Stimulated activated CD8-positive, alpha-beta memory T cell treated with anti-CD3 and anti-CD28 coated beads, Interleukin-12 subunit alpha, Interleukin-12 subunit beta, amount 100 ng/mL, for 24 hours (primary cell): ENCODE data around the gene OPRL1.

Experiments
- DNase-seq: peaks from one replicate; pipeline ENCODE4 v3.0.0-alpha.2; 2020; ENCODE audit errors: extremely low read depth

Gene OPRL1

GRCh38 chr20:64056889-64057627, 22.8 kb upstream of the OPRL1 start:
- DNase-seq = no peak

DNA sequence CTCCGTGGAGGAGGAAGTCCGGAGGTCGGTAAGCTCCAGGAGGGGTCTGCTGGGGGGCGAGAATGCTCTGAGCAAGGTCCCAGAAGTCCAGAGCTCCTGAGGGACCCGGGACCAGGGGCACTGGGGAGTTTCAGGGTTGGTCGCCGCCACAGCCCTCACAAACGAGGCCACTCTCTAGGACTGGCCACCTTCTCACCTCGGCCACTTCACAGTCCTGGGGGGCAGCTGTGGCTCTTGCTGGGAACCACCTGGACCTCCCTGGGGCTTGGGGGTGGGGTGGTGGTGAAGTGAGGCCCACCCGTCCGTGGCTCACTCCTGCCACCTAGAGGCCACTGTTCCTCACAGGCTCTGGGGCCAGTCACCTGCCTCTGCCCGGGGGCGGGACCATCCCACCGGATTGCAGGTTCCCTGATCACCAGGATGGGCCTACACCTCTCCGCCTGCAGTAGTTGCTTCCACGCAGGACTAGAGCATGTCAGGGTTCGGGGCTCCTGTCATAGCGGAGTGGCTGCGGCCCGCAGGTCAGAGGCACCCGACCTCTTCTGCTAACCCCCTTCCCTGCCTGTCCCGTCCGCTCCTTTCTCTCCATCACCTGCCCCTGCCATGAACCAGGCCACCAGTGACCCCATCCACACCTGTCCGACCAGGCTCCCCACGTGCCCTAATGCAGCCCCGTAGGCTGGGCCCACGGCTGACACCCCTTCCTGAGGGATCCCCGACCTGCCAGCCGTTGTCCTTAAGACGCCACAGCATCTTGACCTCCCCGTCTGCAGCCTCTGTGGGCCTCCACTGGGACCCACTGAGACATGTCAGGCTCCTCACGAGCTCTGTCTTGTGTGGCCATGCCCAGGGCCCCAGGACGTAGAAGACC, 22.0 kb upstream of the OPRL1 start:
- peak; percentile 63 for DNase-seq

GRCh38 chr20:64058536-64058935, 21.3 kb upstream of the OPRL1 start:
- no peak for DNase-seq

- no peak for DNase-seq
These were observed 17.6 kb upstream of the OPRL1 start for GRCh38 chr20:64062276-64062595.

DNA sequence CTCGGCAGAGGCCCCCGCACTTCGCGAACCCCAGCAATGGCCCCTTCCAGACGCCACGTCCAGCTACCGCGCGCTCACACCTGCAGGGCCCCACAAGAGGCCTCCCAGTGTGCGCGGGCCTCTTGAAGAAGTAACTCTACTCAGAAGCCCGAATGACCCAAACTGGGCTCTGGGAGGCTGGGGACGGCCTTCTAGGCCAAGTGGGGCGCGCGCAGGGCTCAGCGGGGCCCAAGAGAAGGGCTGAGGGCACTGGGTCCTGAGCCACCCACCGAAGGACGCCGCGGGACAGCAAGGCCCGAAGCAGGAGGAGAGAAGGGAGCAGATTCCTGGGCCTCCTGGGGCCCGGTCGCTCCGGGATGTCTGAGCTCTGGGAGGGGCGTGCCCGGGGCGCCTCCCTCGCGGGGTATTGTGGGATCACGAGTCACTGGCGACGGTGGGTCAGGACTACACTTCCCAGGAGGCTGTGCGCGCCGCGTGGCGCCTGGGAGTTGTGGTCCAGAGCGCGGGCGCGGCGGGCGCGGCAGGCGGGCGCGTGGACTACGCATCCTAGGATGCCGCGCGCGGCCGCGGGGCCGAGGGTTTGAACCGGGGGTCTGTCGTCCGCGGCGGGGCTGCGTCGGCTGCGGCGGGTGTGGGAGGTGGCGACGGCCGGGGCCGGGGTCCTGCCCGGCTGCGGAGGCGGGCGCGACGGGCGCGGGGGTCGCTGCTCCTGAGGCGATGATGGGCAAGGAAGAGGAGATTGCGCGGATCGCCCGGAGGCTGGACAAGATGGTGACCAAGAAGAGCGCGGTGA, 17.1 kb upstream of the OPRL1 start, which contains the start of gene TCEA2:
Gene TCEA2, plus strand, starts transcription at position 603 of the 793 bp plus-strand sequence. Its CDS starts 115 bp downstream, at position 718.
- DNase-seq = peak; percentile 88

- DNase-seq = no peak
These were observed 16.3 kb upstream of the OPRL1 start for GRCh38 chr20:64063389-64064144.

DNA sequence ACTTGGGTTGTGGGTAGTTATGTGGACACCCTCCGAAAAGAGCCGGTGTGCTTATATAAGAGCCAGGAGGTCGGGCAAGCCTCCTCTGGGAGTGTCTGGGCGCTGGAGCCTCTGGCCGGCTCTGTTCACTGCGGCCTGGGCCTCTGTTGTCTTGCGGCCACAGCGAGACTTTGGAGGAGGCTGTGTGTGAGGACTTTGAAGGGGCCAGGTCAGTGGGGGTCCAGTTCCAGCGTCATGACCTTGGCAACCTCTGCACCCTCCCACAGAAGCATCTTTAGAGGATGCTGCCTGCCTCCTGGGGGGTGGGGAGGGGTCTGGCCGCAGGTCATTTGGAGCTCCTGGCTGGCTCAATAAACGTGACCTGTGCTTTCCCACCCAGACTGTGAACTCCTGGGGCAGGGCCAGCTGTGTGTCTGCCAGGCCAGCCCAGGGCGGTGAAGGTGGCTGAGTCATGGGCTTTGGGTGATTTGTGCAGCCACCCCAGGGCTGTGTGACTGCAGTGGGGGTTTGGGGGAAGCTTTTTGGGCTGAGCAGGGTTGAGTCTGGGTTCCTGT, 15.7 kb upstream of the OPRL1 start:
- DNase-seq = no peak

DNA sequence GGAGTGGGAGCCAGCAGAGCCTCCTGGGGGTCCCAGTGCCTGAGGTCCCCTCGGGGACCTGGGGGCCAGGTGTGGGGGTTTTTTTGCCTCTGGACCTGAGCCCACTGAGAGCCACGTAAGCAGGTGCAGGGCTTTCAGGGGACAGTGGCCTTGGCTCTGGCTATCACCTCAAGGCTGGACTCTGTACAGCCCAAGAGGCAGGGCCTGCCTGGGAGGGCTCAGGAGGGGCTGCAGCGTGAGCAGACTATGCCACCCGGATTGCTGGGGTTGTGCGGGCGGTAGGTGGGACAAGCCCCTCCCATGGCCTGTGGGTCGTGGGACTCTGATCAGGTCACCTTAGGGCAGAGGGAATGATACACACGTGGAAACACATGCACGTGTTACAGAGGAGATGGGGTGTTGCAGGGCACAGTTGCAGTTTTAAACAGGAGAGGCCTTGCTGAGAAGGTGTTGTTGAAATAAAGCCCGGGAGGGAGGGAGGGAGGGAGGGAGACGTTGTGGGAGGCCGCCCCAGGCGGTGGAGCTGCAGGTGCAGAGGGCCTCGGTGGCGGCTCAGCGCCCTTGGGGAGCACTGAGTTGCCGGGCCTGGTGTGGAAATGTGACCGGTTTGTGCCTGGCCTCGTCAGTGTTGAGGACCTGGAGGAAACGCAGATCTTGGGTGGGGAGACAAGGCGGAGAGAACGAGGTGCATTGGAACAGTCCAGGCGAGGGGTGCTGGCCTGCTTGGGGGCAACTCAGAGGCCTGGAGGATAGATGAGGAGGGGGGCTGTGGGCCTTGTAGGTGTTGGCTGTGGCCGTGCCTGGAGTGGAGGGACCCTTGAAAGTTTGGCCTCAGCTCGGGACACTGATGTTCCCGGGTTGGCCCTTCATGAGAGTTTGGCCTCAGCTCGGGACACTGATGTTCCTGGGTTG, 14.6 kb upstream of the OPRL1 start:
- no peak for DNase-seq

DNA sequence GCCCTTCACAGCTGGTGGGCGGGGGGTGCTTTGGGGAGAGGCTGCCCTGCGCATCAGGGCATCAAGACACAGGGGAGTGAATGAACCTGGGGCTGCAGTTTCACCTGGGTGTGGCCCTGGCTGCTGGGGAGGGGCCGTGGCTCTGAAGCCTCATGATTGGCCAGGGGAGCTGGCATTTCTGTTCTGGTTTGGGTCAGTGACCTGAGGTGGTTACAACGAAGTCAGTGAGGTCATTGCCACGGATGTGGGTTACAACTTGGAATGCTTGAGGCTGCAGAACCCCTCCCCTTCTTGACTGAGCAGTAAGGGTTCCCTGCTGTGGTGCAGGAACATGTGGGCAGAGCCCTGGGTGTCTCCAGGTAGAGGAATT, 13.9 kb upstream of the OPRL1 start:
- no peak for DNase-seq

DNA sequence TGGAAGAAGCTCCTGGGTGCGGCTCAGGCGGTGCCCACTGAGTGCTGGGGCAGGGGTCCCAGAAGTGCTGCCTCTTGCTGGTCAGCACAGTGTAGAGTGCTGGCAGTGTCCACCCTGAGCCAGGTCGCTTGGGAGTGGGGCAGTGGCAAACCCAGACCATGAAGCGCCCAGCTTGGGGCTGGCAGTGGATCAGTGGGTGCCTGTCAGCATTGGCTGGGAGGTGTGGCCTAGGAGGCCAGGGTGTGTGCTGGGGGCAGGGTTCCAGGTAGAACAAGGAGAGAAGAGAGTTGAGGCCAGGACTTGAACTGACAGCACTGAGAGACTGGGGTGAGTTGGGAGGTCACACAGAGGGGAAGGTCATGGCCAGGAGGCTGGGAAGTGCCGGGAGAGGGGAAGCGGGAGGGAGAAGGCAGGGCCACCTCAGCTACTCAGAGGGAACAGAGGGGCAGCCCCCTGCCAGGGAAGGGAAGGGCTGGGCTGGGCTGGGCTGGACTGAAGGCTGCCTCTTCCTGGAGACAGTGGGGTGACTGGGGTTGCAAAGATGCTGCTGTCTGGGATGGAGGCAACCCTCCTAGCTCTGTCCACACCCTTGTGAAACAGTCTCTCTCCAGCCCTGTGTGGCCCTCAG, 12.8 kb upstream of the OPRL1 start:
- DNase-seq = no peak

DNA sequence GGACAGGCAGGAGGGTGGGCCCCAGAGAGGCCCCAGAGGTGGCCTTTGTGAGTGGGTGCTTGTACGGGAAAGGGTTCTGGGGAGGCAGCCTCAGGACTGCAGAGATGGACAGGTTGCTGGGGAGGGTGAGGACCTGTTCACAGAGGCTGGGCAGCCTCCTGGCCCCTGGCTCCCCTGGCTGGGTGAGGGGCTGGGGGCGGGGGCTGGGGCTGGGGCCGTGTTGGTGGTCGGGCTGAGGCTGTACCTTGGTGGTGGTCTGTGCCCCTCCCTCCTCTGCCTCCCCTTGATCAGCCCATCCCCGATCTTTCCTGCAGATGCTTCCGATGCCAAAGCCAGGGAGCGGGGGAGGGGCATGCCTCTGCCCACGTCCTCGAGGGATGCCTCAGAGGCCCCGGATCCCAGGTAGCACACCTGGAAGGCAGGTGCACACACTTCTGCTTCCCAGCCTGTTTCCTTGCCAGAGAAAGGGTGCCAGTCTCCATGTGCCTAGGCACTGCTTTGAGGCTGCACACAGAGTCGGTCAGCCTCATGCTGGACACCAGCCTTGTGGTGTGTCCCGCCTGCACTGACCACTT, 12.1 kb upstream of the OPRL1 start:
- no peak for DNase-seq

- DNase-seq = no peak
These were observed 11.3 kb upstream of the OPRL1 start for GRCh38 chr20:64068386-64069208.

- no peak for DNase-seq
These were observed 10.7 kb upstream of the OPRL1 start for GRCh38 chr20:64069209-64069613.

- DNase-seq = no peak
These were observed 10.2 kb upstream of the OPRL1 start for GRCh38 chr20:64069614-64070243.

DNA sequence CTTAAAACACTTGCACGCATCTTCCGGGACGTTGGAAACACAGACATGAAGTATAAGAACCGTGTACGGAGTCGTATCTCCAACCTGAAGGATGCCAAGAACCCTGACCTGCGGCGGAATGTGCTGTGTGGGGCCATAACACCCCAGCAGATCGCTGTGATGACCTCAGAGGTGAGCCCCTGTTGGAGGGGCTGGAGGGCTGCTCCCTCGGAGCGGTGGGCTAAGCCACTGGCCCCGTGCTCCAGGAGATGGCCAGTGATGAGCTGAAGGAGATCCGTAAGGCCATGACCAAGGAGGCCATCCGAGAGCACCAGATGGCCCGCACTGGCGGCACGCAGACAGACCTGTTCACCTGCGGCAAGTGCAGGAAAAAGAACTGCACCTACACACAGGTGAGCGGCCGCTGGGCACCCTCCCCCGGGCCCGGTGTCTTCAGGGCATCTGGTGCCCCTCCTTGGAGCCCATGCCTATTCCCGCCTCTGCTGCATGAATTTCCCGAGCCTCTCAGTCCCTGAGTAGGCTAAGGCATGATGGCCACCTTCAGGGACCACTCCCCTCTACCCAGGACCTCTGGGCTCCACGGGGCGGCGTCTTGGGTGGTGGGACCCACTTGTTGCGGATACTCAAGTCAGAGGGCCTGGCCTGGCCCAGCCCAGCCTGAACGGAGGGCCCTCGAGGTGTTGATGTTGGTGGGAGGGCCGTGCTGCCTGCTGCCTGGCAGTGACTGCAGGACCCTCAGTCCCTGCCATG, 9.5 kb upstream of the OPRL1 start:
- DNase-seq = no peak

DNA sequence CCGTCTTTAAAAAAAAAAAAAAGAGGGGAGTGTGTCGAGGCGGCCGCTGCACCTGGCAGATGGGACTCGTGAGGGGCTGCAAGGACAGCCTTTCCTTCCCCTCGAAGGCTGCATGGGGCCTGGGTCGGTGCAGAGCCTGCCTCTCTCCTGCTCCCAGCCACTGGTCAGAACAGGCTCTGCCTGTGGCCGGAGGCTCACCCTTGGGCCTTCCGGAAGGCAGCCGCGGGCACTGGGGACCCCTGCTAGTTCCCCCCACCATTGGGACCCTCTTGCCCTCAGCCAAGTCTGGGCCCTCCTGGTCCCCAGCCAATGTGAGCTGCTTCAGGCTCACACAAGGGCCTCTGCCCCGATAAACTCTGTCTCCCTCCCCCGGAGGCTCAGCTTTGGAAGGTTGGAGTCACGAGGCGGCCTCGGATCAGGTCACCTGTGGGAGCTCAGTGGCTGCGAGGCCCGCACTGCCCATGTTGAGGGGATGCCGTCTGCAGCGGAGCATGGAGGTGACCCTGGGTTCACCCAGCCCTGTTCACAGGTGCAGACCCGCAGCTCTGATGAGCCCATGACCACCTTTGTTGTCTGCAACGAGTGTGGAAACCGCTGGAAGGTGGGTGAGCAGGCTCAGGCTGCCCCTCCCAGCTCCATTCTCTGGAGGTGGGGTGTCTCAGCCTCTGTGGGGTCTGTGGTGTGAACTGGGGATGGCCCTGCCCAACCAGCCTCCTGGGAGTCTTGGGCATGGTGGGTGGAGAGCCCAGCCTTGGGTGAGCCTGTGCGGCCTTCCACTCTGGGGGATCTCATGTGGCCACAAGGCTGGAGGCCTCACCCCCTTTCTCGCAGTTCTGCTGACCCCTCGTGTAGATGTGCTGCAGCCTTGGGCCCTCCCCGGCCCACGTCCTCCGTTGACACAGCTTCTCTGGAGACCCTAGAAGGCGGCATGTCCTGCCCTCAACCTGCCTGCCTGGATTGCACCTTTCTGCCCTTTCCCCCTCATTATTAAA, 8.2 kb upstream of the OPRL1 start:
- no peak for DNase-seq
